Loucy (cell line): Measurements from ENCODE around the gene LRRC45.

Source experiments
- H2AFZ ChIP-seq: fragments of 200-600 bp; sonication (generic); 2 replicates; pipeline ENCODE4 v1.6.0; 2016; ENCODE audit warnings: antibody characterized with exemption, mild to moderate bottlenecking, low read length, moderate library complexity
- H3F3A ChIP-seq: fragments of 200-600 bp; 2 replicates; pipeline ENCODE4 v1.6.0; 2016; ENCODE audit warnings: antibody characterized with exemption, low read depth, mild to moderate bottlenecking
- H3K27me3 ChIP-seq: fragments of 200-600 bp; sonication (generic); 2 replicates; pipeline ENCODE4 v1.6.1; 2014; ENCODE audit warnings: low read length, mild to moderate bottlenecking; ENCODE audit not compliant: insufficient read depth, poor library complexity, severe bottlenecking
- H3K36me3 ChIP-seq: fragments of 200-600 bp; sonication (generic); 2 replicates; pipeline ENCODE4 v1.6.1; 2016; ENCODE audit warnings: low read length; ENCODE audit not compliant: insufficient read depth
- H3K4me1 ChIP-seq: fragments of 200-600 bp; sonication (generic); 2 replicates; pipeline ENCODE4 v1.5.1; 2014; ENCODE audit warnings: low read length, mild to moderate bottlenecking; ENCODE audit not compliant: insufficient read depth, poor library complexity, severe bottlenecking
- H3K4me2 ChIP-seq: fragments of 200-600 bp; sonication (generic); 2 replicates; pipeline ENCODE4 v1.6.0; 2014; ENCODE audit warnings: antibody characterized with exemption, low read length, low read depth, mild to moderate bottlenecking; ENCODE audit not compliant: poor library complexity, severe bottlenecking
- H3K4me3 ChIP-seq: fragments of 200-600 bp; sonication (generic); 2 replicates; pipeline ENCODE4 v1.5.1; 2014; ENCODE audit warnings: low read length, mild to moderate bottlenecking, mixed read lengths; ENCODE audit not compliant: poor library complexity, severe bottlenecking
- H3K79me2 ChIP-seq: fragments of 200-600 bp; sonication (generic); 2 replicates; pipeline ENCODE4 v1.6.1; 2014; ENCODE audit warnings: low read length; ENCODE audit not compliant: insufficient read depth
- H3K9ac ChIP-seq: fragments of 200-600 bp; sonication (generic); 2 replicates; pipeline ENCODE4 v1.6.0; 2014; ENCODE audit warnings: mild to moderate bottlenecking, low read depth, low read length, moderate library complexity; ENCODE audit not compliant: poor library complexity, severe bottlenecking
- H3K9me2 ChIP-seq: fragments of 200-600 bp; sonication (generic); replicated peaks from 2 replicates; pipeline ENCODE4 v1.6.1; 2016; ENCODE audit warnings: low read depth, low read length, mixed read lengths
- H3K9me3 ChIP-seq: fragments of 200-600 bp; sonication (generic); 2 replicates; pipeline ENCODE4 v1.6.1; 2014; ENCODE audit warnings: mild to moderate bottlenecking, antibody characterized with exemption, low read length, low read depth; ENCODE audit not compliant: insufficient read depth
- H4K20me1 ChIP-seq: fragments of 200-600 bp; sonication (generic); 2 replicates; pipeline ENCODE4 v1.6.0; 2014; ENCODE audit warnings: antibody characterized with exemption, low read length, mild to moderate bottlenecking; ENCODE audit not compliant: insufficient read depth, poor library complexity, severe bottlenecking
- EZH2phosphoT487 ChIP-seq: fragments of 200-600 bp; IDR thresholded peaks from 2 replicates; pipeline ENCODE4 v1.6.1; 2018; ENCODE audit warnings: antibody characterized with exemption, mild to moderate bottlenecking, moderate library complexity, borderline replicate concordance
- TF ChIP-seq, protein P1 (sequence below): fragments of 200-600 bp; sonication (generic); conservative IDR thresholded peaks from 2 replicates; pipeline ENCODE4 v1.5.1; 2014; ENCODE audit warnings: mild to moderate bottlenecking, antibody characterized with exemption, low read length

LRRC45 gene

GRCh38 chr17:82039695-82040299 lies 16.7 kb downstream of the LRRC45 start:
- H3K4me3 ChIP-seq: no peak overlapping the region
- H3K9me3 ChIP-seq: no peaks in the 10 kb centered on the region
- H3K4me1 ChIP-seq: peaks cover 8% of the 10 kb centered on the region
- H3K9ac ChIP-seq: no peak overlapping the region
- no peak overlapping the region for H3K4me2 ChIP-seq
- no peaks in the 10 kb centered on the region for H3F3A ChIP-seq
- H3K36me3 ChIP-seq: no peaks in the 10 kb centered on the region
- no peak overlapping the region for H2AFZ ChIP-seq
- TF ChIP-seq, protein P1, sequence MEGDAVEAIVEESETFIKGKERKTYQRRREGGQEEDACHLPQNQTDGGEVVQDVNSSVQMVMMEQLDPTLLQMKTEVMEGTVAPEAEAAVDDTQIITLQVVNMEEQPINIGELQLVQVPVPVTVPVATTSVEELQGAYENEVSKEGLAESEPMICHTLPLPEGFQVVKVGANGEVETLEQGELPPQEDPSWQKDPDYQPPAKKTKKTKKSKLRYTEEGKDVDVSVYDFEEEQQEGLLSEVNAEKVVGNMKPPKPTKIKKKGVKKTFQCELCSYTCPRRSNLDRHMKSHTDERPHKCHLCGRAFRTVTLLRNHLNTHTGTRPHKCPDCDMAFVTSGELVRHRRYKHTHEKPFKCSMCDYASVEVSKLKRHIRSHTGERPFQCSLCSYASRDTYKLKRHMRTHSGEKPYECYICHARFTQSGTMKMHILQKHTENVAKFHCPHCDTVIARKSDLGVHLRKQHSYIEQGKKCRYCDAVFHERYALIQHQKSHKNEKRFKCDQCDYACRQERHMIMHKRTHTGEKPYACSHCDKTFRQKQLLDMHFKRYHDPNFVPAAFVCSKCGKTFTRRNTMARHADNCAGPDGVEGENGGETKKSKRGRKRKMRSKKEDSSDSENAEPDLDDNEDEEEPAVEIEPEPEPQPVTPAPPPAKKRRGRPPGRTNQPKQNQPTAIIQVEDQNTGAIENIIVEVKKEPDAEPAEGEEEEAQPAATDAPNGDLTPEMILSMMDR: no peak
- TF ChIP-seq EZH2phosphoT487: no peak
- peaks cover 7% of the 10 kb centered on the region for H4K20me1 ChIP-seq
- H3K9me2 ChIP-seq: no peaks in the 10 kb centered on the region
- H3K79me2 ChIP-seq: peaks cover 7% of the 10 kb centered on the region; the same call in 1 of the 2 replicates
- no peaks in the 10 kb centered on the region for H3K27me3 ChIP-seq

GRCh38 chr17:82041144-82041814 lies 18.2 kb downstream of the LRRC45 start:
- no peak for TF ChIP-seq EZH2phosphoT487
- TF ChIP-seq, protein P1: no peak
- Histone ChIP-seq H3K4me3 (no peak overlapping the region), H3K9me3 (no peaks in the 10 kb centered on the region), H3K36me3 (no peaks in the 10 kb centered on the region), H3K27me3 (no peaks in the 10 kb centered on the region), H3F3A (no peaks in the 10 kb centered on the region), H3K79me2 (peaks cover 7% of the 10 kb centered on the region; the same call in 1 of the 2 replicates), H3K9me2 (no peaks in the 10 kb centered on the region), H2AFZ (no peak overlapping the region), H3K9ac (no peak overlapping the region), H4K20me1 (peaks cover 7% of the 10 kb centered on the region), H3K4me1 (peaks cover 8% of the 10 kb centered on the region), H3K4me2 (no peak overlapping the region)

DNA sequence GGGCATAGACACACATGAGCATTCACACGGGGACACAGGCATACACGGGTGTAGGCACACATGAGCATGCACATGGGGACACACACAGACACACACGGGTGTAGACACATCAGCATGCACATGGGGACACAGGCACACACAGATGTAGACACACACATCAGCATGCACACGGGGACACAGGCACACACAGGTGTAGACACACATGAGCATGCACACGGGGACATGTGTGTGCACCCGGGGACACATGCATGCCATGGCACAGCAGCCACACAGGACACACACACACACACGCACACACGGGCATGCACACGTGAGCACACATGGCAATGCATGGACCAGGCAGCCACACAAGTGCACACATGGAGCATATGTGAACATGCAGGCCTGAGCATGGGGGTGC lies 19.5 kb downstream of the LRRC45 start:
- H3K4me1 ChIP-seq: peaks cover 4% of the 10 kb centered on the region
- no peaks in the 10 kb centered on the region for H3K79me2 ChIP-seq
- H3K9me3 ChIP-seq: no peaks in the 10 kb centered on the region
- no peaks in the 10 kb centered on the region for H3K27me3 ChIP-seq
- no peaks in the 10 kb centered on the region for H4K20me1 ChIP-seq
- H3F3A ChIP-seq: no peaks in the 10 kb centered on the region
- H3K4me2 ChIP-seq: no peak overlapping the region
- no peak overlapping the region for H2AFZ ChIP-seq
- H3K4me3 ChIP-seq: no peak overlapping the region
- TF ChIP-seq, protein P1: no peak
- TF ChIP-seq EZH2phosphoT487: no peak
- H3K9me2 ChIP-seq: no peaks in the 10 kb centered on the region
- H3K36me3 ChIP-seq: no peaks in the 10 kb centered on the region
- no peak overlapping the region for H3K9ac ChIP-seq
